ENCODE data around the gene CCDC82.

DNA sequence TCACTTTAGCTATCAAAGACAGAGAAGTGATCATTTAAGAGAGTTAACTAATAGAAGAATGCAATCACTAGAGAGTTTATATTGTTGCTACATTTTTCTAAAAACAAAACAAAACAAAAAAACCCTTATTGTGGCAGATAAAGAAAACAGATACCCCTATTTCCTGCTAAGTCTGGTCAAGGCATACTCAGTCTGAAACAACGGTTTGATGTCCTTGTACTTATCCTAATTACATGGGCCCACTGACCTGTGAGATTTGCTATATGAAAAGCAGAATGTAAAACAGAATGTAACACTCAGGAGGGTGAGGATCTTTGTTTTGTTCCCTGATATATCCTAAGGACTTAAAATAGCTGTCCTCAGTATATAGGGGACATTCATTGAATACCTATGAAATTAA, 71.3 kb downstream of the CCDC82 start:
- TF ChIP-seq EZH2 (IDR thresholded peaks at IDR 0.05; ENCODE audit: insufficient read depth, low read length), result no peak
- TF ChIP-seq CTCF (IDR thresholded peaks at IDR 0.05; ENCODE audit: insufficient read depth, low read depth, low read length), result no peak
